Measurements from ENCODE around the gene RETSAT. TPM values are rescaled to one million over a fixed set of nuclear protein-coding genes. Genes with fewer than 3 reads are reported as not detected.

The RETSAT gene
- total and polyA plus RNA-seq, 8 donors = 24.5 to 68.1 (median 29.5) TPM

- DNase-seq (peak in 1 of 4 donors; percentile 2), ATAC-seq (no peak)
- Histone ChIP-seq H3K36me3 (peaks cover 0 to 100% of the 10 kb centered on the region in 2 donors), H3K4me1 (no peaks in the 10 kb centered on the region), H3K27me3 (no peaks in the 10 kb centered on the region), H3K9me3 (no peaks in the 10 kb centered on the region), H3K27ac (peak overlapping the region in 1 of 2 donors; percentile 7), H3K4me3 (no peak overlapping the region)
- intact Hi-C loops (cut with DNase I) = no loop called here
- TF ChIP-seq, protein P1, sequence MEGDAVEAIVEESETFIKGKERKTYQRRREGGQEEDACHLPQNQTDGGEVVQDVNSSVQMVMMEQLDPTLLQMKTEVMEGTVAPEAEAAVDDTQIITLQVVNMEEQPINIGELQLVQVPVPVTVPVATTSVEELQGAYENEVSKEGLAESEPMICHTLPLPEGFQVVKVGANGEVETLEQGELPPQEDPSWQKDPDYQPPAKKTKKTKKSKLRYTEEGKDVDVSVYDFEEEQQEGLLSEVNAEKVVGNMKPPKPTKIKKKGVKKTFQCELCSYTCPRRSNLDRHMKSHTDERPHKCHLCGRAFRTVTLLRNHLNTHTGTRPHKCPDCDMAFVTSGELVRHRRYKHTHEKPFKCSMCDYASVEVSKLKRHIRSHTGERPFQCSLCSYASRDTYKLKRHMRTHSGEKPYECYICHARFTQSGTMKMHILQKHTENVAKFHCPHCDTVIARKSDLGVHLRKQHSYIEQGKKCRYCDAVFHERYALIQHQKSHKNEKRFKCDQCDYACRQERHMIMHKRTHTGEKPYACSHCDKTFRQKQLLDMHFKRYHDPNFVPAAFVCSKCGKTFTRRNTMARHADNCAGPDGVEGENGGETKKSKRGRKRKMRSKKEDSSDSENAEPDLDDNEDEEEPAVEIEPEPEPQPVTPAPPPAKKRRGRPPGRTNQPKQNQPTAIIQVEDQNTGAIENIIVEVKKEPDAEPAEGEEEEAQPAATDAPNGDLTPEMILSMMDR (IDR thresholded peaks at IDR 0.05) = no peak
Measured at GRCh38 chr2:85395912-85396475, 41.7 kb upstream of the RETSAT start.

DNA sequence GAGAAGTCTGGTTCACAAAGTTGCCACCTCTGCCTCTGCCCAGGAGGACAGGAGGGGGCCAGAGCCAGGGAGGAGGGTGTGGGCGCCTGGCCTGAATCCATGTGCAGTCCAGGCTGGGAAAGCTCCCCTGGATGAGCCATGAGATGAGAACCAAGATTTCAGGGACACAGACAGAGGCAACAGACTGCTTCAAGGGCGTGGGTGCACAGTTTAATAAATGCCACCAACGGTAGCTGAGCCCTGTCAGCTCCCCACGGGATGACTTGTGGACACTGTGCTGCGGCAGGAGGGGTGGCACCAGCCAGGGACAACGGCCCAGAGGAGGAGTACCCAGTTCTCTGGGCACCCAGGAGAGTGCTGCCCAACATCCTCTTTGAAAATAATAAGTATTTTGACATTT is 40.6 kb upstream of the RETSAT start:
- Histone ChIP-seq H3K4me3 (no peak overlapping the region), H3K4me1 (no peaks in the 10 kb centered on the region), H3K9me3 (no peaks in the 10 kb centered on the region), H3K27ac (no peak overlapping the region), H3K27me3 (no peaks in the 10 kb centered on the region), H3K36me3 (peaks cover 0 to 100% of the 10 kb centered on the region in 2 donors)
- DNase-seq = peak in 1 of 4 donors; percentile 10
- intact Hi-C loops (cut with DNase I) = no loop called here
- ATAC-seq = no peak
- TF ChIP-seq, protein P1 (IDR thresholded peaks at IDR 0.05) = no peak

- ATAC-seq (no peak), DNase-seq (peak in 1 of 4 donors; percentile 27)
- Histone ChIP-seq H3K36me3 (peaks cover 0 to 100% of the 10 kb centered on the region in 2 donors), H3K27ac (no peak overlapping the region), H3K9me3 (no peaks in the 10 kb centered on the region), H3K27me3 (no peaks in the 10 kb centered on the region), H3K4me3 (no peak overlapping the region), H3K4me1 (no peaks in the 10 kb centered on the region)
- intact Hi-C loops (cut with DNase I) = no loop called here
- TF ChIP-seq, protein P1 (IDR thresholded peaks at IDR 0.05) = no peak
Measured at GRCh38 chr2:85394261-85394681, 39.9 kb upstream of the RETSAT start.

GRCh38 chr2:85393836-85394235 is 39.5 kb upstream of the RETSAT start:
- ATAC-seq = no peak
- Histone ChIP-seq H3K36me3 (peaks cover 0 to 100% of the 10 kb centered on the region in 2 donors), H3K4me1 (no peaks in the 10 kb centered on the region), H3K27ac (no peak overlapping the region), H3K27me3 (no peaks in the 10 kb centered on the region), H3K9me3 (no peaks in the 10 kb centered on the region), H3K4me3 (no peak overlapping the region)
- intact Hi-C loops (cut with DNase I) = no loop called here
- peak in 1 of 4 donors; percentile 6 for DNase-seq
- TF ChIP-seq, protein P1 (IDR thresholded peaks at IDR 0.05) = no peak

DNA sequence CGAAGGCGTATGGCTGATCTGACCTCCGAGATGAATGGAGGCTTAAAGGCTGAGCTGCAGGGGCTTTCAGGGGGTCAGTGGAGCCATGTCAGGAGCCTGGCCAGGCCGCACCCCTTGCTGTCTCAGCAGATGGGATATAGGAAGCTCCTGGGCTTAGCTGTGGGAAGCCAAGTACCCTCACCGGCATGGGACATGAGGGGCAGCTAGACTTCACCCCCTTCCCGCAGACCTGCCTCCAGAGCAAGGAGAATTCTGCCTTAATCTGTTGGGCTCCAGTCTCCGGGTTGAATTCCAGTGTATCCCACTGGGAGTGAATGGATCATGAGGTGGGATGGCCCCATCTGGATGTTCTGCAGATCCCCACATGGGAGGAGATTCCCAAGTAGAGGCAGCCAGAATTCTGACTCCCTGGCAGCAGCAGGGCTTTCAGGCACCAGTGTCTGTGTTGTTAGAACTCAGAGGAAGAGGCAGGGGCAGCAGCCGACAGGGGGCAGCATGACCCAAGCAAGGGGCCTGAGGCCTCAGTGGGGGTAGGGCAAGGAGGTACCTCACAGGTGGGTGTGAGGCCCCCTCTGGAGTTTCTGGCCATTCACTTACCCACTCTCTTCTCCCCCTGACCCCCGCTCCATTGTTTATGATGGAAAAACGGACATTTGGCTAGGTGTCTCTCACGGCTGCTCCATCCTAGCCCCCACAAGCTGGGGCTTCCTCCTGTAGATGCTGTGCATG is 36.8 kb upstream of the RETSAT start:
- DNase-seq (peak in 3 of 4 donors; percentile 33 to 88 (median 61)), ATAC-seq (peak; percentile 78)
- Histone ChIP-seq H3K27me3 (no peaks in the 10 kb centered on the region), H3K36me3 (peaks cover 0 to 100% of the 10 kb centered on the region in 2 donors), H3K4me1 (no peaks in the 10 kb centered on the region), H3K9me3 (no peaks in the 10 kb centered on the region), H3K27ac (no peak overlapping the region), H3K4me3 (no peak overlapping the region)
- intact Hi-C loops (cut with DNase I) = no loop called here
- TF ChIP-seq, protein P1 (IDR thresholded peaks at IDR 0.05) = peak; percentile 30 to 46

Data from left lung (tissue), 10 donors.